GM19193 (cell line): ENCODE data around the gene NLRP1.

Source experiments
- POLR2A ChIP-seq: IDR thresholded peaks from 4 replicates; pipeline ENCODE4 v1.6.1; 2011; ENCODE audit not compliant: insufficient read depth, insufficient read length; ENCODE audit errors: extremely low read depth

NLRP1 gene

DNA sequence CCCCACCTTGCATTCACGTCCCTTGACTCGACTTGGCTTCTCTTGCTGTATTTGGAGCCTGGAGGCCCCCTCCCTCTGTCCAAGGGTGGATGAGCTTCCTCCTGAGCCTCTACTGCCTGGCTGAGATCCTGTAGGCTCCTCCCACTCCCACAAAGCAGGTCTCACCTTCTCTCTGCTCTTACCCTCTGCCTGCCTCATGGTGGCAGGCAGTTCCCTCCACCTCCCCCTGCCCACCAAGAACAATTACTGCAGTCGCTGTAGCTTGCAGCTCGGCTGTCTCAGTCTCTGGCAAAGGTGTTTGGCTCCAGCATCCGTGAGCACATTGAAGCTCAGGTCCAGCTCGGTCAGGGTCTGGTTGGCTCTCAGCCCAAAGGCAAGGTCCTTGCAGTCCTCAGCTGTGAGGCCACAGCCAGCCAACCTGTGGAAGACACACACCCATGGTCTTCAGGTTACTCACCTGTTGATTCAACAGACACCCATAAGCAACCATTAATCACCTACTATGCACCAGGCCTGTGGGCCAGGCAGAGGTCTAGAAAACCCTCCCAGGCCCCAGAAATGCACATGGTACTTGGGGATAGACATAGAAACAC lies 42.6 kb downstream of the NLRP1 start:
- no peak for TF ChIP-seq POLR2A

DNA sequence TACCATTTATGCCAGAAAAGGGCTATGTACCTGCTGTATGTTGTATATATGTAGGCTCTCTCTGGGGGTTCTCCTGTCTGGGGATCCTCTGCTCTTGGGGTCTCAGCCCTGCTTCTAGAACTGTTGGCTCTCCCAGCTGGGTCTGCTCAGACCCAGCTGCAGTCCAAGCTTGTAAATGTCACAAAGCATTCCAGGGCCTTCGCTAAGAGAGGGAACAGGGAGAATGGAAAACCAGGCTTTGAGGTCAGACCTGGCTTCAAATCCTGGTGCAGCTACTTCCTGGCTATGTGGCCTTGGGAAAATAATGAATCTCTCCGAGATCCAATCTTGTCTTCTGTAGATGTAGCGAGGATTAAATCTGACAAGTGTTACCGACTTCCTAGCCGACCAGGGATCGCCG lies 44.0 kb downstream of the NLRP1 start:
- no peak for TF ChIP-seq POLR2A

DNA sequence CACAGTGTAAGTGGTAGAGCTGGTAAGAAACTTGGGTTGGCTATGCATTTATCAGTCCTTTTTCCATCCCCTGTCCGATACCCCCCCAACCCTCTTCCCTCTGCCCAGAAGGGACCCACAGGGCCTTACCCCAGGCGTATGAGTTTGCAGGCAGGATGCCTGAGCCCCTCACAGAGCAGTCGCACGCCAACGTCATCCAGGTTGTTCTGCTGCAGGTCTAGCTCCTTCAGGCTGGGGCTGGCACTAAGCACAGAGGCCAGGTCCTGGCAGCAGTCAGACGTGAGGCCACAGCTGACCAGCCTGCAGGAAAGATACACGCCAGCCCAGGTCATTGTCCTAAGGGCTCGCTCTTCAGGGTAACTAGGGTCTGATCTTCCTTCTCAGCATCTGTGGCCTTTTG lies 45.0 kb downstream of the NLRP1 start:
- TF ChIP-seq POLR2A, result no peak

DNA sequence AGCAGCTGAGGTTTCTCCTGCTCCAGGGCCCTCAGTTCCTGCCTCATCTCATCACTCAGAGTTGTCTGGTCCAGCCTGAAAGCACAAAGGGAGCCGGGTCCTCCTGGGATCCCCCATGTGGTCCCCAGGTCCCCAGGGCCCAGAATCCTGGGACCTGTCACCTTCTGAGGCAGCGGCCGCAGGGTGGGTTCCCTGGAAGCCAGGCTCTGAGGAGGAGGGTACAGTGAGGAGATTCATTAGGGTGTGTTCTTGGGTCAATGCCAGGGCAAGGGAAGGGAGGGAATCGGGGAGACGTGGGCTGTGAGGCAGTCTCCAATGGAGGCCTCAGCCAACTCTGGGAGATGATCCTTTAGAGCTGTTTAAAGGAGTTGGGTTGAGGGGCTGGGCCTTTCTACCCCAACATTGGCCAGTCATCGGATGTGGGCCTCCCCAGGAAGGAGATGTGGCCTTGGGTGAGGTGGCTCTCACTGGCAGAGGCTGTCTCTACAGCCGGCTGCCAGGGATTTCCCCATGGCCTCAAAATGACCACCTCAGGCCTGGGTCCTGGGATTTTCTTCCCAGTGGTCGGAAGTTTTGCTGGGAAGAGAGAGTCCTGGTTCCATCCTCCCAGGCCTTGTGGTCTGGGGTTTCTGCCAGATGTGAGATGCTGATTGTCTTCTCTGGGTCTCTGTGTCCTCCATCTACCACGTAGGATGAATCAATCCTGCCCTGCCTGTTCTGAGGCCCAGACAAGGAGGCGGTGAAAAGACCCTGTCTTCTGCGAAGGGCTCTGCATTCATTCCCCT lies 47.3 kb downstream of the NLRP1 start:
- no peak for TF ChIP-seq POLR2A

DNA sequence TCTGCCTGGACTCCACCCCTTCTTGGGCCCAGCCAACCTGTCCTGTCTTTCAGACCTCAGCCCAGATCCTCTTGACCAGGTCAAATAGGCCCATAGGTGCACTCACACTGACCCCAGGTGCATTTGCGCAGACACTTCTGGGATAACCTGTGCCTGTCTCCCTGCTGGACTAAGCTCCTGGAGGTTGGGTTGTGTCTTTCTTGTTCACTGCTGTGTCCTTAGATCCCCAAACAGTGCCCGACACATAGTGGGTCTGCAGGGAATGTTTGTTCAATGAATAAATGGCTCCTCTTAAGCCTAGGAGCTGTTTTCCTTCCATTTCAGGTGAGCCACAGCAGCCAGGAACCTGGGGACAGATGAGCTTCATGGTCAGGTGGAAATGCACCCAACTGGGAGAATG lies 48.9 kb downstream of the NLRP1 start:
- no peak for TF ChIP-seq POLR2A

DNA sequence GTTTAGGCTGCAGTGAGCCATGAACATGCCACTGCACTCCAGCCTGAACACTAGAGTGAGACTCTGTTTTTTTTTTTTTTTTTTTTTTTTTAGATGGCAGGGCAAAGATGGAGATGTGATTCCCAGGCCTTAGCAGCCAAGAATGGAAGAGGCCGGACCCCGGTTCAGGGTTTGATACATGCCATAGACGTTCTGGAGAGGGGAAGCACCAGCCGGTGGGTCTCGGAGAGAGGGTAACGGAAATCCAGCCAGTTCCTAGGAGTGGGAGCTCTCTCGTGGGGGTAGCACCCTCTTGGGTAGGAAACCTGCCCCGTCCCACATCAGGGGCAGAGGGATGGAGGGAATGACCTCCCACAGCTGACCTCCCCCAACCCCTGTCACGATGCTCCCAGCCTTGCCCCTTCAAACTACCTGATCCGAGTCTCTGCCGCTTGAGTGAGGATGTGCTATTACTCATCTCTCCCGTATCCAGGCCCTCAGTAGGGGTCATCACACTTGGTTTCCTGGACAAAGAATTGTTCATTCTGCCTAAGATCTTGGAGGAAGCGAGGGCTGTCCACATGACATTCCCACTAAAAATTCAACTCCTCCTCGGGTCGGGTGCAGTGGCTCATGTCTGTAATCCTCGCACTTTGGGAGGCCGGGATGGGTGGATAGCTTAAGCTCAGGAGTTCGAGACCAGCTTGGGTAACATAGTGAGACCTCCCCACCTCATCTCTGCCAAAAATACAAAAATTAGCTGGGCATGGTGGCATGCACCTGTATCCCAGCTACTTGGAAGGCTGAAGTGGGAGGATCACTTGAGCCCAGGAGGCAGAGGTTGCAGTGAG lies 50.6 kb downstream of the NLRP1 start:
- TF ChIP-seq POLR2A, result no peak

DNA sequence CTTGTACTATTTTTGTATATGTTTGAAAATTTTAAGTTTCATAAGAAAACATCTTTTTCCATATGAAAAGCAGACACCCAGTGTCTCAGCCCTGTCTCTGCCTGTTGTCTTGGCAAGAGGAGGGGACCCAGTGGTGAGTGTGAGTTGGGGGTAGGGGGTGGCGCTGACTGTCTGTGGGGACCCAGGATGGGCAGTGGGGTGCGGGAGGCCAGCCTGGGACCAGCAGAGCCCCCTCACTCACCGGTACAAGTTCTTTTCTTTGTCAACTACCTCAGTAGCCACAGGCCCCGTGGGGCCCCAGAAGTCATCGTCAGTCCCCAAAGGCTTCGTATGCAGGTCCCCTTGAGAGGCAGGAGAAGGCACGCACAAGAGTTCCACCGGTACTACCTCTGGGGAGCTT lies 51.7 kb downstream of the NLRP1 start:
- TF ChIP-seq POLR2A, result no peak

DNA sequence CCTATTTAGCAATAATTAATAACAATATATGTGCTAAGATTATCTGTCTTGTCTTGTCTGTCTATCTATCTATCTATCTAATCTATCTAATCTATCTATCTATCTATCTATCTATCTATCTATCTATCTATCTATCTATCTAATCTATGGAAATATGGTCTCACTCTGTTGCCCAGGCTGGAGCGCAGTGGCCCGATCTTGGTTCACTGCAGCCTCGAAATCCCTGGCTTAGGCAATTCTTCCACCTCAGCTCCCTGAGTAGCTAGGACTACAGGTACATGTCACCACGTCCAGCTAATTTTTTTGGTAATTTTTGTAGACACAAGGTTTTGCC lies 53.3 kb downstream of the NLRP1 start:
- no peak for TF ChIP-seq POLR2A

DNA sequence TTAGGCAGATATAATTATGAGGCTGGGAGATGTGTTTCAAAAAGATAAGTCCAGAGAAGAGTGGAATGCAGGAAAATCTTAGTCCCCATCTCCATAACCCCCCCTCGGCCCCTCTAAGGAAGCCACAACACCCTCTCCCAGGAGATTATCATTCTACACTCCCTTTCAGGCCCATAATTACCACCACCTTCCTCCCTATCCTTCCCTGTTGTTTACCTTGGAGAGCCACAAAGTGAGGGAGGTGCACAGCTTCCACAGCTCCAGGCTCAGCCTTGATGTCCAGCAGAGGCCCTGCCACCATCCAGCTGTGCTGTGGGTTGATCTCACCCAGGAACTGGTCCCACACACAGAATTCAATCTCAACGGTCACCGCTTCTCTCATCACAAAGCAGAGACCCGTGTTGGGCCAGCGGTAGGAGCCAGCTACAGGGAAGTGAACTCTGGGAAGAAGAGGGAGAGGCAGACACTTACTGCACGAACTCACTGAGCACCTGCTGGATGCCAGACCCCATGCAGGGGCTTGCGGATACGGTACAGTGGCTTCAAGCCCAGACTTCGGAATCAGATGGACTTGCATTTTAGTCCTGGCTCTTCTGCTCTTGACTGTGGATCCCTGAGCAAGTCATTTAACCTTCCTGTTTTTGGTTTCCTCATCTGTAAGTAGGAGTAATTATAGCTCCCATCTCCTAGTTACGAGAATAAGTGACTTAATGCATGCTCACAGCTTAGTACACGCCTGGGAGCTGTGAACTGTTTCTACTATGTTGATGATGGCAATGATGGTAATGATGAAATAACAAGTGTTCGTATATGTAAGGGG lies 53.8 kb downstream of the NLRP1 start:
- TF ChIP-seq POLR2A, result no peak

DNA sequence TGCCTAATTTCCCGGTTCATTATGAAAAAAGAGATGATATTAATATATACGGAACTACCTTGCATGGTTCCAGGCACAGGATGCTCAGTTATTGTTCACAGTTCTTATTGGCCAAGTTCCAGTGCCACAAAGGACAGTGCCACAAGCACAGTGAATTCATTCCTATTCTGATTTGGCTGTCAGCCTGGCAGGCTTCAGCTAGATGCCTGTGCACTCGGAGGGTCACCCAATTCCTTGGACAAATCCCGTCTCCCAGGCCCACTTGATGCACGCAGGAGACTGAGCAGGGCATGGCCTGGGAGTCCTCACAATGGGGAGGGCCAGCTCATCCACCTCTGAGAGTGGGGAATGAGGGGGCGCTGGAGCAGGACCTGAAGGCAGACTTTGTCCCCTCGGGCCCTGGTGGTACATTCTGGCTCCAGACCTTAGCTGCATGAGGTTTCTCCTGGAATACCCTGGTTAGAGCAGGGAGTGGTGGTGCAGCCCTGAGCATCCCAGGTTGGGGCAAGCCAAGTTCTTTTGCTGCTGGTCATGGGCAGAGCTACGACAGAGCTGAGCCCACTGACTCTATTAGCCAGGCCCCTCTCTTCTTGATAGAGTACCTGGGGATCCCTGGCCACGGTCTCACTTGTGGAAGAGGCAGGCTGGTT lies 56.6 kb downstream of the NLRP1 start:
- no peak for TF ChIP-seq POLR2A

DNA sequence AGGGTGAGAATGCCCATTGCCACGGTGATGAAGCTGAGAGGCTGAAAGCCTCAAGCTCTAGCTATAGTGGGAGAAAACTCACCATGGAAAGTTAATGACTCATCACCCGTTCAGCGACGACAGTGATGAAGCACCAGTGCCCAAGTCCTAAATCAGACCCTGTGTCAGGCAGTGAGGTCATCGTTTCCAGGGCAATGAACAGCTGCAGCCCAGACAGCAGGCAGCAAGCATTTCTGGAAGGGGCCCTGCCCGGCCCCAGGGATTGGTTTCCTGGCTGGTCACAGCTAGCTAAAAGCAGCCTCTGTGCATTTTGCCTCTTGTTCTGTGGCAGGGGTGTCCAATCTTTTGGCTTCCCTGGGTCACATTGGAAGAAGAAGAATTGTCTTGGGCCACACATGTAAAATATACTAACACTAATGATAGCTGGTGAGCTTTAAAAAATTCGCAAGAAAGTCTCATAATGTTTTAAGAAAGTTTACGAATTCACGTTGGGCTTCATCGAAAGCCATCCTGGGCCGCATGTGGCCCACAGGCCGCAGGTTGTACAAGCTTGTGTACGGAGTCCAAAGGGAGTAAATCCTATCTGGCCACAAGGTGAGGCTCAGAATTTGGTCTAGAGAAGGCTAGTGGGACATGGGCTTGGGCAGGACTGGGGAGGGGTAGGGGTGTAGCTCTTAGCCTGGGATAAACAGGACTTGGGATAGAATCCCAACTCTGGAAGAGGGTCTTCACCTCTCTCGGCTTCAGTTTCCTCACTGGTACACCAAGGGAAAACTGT lies 57.3 kb downstream of the NLRP1 start:
- TF ChIP-seq POLR2A, result no peak

DNA sequence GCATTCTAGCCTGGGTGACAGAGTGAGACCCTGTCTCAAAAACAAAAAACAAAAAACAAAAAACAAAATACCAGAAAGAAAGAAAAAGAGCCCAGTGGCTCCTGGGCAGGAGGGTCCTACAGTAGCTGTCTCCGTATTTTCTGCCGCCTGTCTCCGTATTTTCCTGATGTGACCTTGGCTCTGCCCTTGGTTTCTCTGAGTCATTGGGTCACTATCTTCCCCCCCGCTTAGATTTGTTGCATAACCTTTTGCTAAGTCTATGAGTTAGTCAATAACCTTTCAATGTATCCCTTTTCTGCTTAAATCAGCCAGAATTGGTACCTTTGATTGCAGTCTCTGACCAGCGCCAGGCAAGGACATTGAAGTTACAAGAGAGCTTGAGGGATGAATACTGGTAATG lies 61.1 kb downstream of the NLRP1 start:
- no peak for TF ChIP-seq POLR2A

DNA sequence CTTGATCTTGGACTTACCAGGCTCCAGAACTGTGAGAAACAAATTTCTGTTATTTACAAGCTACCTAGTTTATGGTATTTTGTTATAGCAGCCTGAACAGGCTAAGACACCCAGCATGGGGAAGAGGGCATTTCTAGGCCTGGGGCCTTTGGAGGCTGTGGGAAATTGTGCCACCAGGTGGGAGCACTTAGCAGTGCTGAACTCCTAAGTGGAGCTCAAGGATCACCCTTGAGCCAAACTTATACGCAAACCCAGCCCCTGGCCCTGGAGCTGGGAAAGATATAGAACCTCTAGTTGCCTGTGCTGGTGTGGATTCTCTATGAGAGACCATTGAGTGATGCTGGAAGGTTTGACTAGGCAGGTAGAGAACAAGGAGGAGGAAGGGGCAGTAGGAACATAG lies 61.8 kb downstream of the NLRP1 start:
- no peak for TF ChIP-seq POLR2A
